Erythroblast (primary cell): ENCODE data around the gene PRPF4.

ENCODE experiments used
- GATA1 ChIP-seq: IDR thresholded peaks from 2 replicates; pipeline ENCODE4 v1.6.1; 2011; ENCODE audit warnings: low read depth, mild to moderate bottlenecking, control low read depth, low read length, moderate library complexity
- POLR2A ChIP-seq: IDR thresholded peaks from 2 replicates; pipeline ENCODE4 v1.6.1; 2011; ENCODE audit warnings: mild to moderate bottlenecking, low read length

GRCh38 chr9:113228130-113228665 is 47.3 kb upstream of the PRPF4 start:
- TF ChIP-seq POLR2A = no peak
- TF ChIP-seq GATA1 = no peak
